ENCODE data around the gene PRR20G.
"Not testable (repeated sequence)": the region's sequence is repeated elsewhere in the genome, so short reads cannot be mapped to it uniquely, and the experiment has no call there.

Gene PRR20G

GRCh38 chr3:127304121-127304744 is 16.4 kb upstream of the PRR20G start:
- Histone ChIP-seq H3K27ac (no peak overlapping the region), H3K4me2 (no peak overlapping the region), H3K27me3 (no peaks in the 10 kb centered on the region), H3K9ac (no peak overlapping the region), H3K36me3 (no peaks in the 10 kb centered on the region), H3K9me3 (peaks cover 7% of the 10 kb centered on the region), H3K4me1 (0 out of 2 replicates have a peak, but pooled peaks cover 4% of the 10 kb centered on the region), H3K4me3 (no peak overlapping the region), H4K20me1 (no peaks in the 10 kb centered on the region)
- no peak for TF ChIP-seq Cebpa-rat (IDR thresholded peaks at IDR 0.05)

GRCh38 chr3:127299276-127299675 is 11.4 kb upstream of the PRR20G start:
- no peaks in the 10 kb centered on the region for H3K27me3 ChIP-seq

GRCh38 chr3:127296959-127297358 is 9.1 kb upstream of the PRR20G start:
- Histone ChIP-seq H3K27me3 (no peaks in the 10 kb centered on the region), H3K4me3 (no peak overlapping the region), H3K27ac (no peak overlapping the region), H3K4me2 (no peak overlapping the region), H3K4me1 (no peaks in the 10 kb centered on the region), H3K36me3 (no peaks in the 10 kb centered on the region), H3K9me3 (no peaks in the 10 kb centered on the region), H4K20me1 (no peaks in the 10 kb centered on the region), H3K9ac (no peak overlapping the region)
- no peak for TF ChIP-seq Cebpa-rat (IDR thresholded peaks at IDR 0.05)

More at GRCh38 chr3:127299276-127299675, 11.4 kb upstream of the PRR20G start:
- Histone ChIP-seq H3K36me3 (no peaks in the 10 kb centered on the region), H3K27ac (no peak overlapping the region), H3K9me3 (no peaks in the 10 kb centered on the region), H3K4me3 (no peak overlapping the region), H3K9ac (no peak overlapping the region), H3K4me1 (no peaks in the 10 kb centered on the region), H4K20me1 (no peaks in the 10 kb centered on the region), H3K4me2 (no peak overlapping the region)
- TF ChIP-seq Cebpa-rat (IDR thresholded peaks at IDR 0.05) = no peak

GRCh38 chr3:127296166-127296565 is 8.3 kb upstream of the PRR20G start:
- no peaks in the 10 kb centered on the region for H3K9me3 ChIP-seq
- no peak overlapping the region for H3K27ac ChIP-seq
- TF ChIP-seq Cebpa-rat (IDR thresholded peaks at IDR 0.05) = no peak
- H3K4me2 ChIP-seq = no peak overlapping the region
- H3K27me3 ChIP-seq = no peaks in the 10 kb centered on the region
- H4K20me1 ChIP-seq = no peaks in the 10 kb centered on the region
- no peaks in the 10 kb centered on the region for H3K4me1 ChIP-seq
- H3K9ac ChIP-seq = no peak overlapping the region
- H3K4me3 ChIP-seq = no peak overlapping the region
- H3K36me3 ChIP-seq = no peaks in the 10 kb centered on the region

GRCh38 chr3:127293650-127294049 is 5.8 kb upstream of the PRR20G start:
- H3K9me3 ChIP-seq, H3K4me3 ChIP-seq, H3K27ac ChIP-seq: not testable (repeated sequence)

GRCh38 chr3:127291611-127292010 is 3.8 kb upstream of the PRR20G start:
- no peaks in the 10 kb centered on the region for H3K27me3 ChIP-seq

More at GRCh38 chr3:127293650-127294049, 5.8 kb upstream of the PRR20G start:
- H4K20me1 ChIP-seq, H3K4me2 ChIP-seq, H3K36me3 ChIP-seq, H3K4me1 ChIP-seq, H3K9ac ChIP-seq, H3K27me3 ChIP-seq: not testable (repeated sequence)

GRCh38 chr3:127291114-127291513 is 3.3 kb upstream of the PRR20G start:
- H3K4me1 ChIP-seq = no peaks in the 10 kb centered on the region
- TF ChIP-seq Cebpa-rat (IDR thresholded peaks at IDR 0.05) = no peak
- peaks cover 4% of the 10 kb centered on the region; the same call in 1 of the 2 replicates for H3K9me3 ChIP-seq
- H3K9ac ChIP-seq = no peak overlapping the region
- no peaks in the 10 kb centered on the region for H3K36me3 ChIP-seq
- H3K27me3 ChIP-seq = no peaks in the 10 kb centered on the region
- no peak overlapping the region for H3K4me2 ChIP-seq
- H3K27ac ChIP-seq = no peak overlapping the region
- H3K4me3 ChIP-seq = no peak overlapping the region
- H4K20me1 ChIP-seq = no peaks in the 10 kb centered on the region

More at GRCh38 chr3:127291611-127292010, 3.8 kb upstream of the PRR20G start:
- Histone ChIP-seq H3K4me2 (no peak overlapping the region), H3K9me3 (peaks cover 4% of the 10 kb centered on the region; the same call in 1 of the 2 replicates), H3K4me1 (no peaks in the 10 kb centered on the region), H3K36me3 (no peaks in the 10 kb centered on the region), H3K4me3 (no peak overlapping the region), H3K9ac (no peak overlapping the region), H3K27ac (no peak overlapping the region), H4K20me1 (no peaks in the 10 kb centered on the region)
- TF ChIP-seq Cebpa-rat (IDR thresholded peaks at IDR 0.05) = no peak

- no peak for TF ChIP-seq Cebpa-rat (IDR thresholded peaks at IDR 0.05)
- no peak overlapping the region for H3K4me3 ChIP-seq
- H3K27ac ChIP-seq = no peak overlapping the region
- no peaks in the 10 kb centered on the region for H4K20me1 ChIP-seq
- H3K4me2 ChIP-seq = no peak overlapping the region
- H3K27me3 ChIP-seq = no peaks in the 10 kb centered on the region
- no peak overlapping the region for H3K9ac ChIP-seq
- H3K36me3 ChIP-seq = no peaks in the 10 kb centered on the region
- H3K4me1 ChIP-seq = no peaks in the 10 kb centered on the region
- peaks cover 4% of the 10 kb centered on the region; the same call in 1 of the 2 replicates for H3K9me3 ChIP-seq
These were observed 2.1 kb upstream of the PRR20G start for GRCh38 chr3:127289706-127290575.

- no peaks in the 10 kb centered on the region for H3K4me1 ChIP-seq
- H3K4me3 ChIP-seq = no peak overlapping the region
- H4K20me1 ChIP-seq = no peaks in the 10 kb centered on the region
- peaks cover 4% of the 10 kb centered on the region; the same call in 1 of the 2 replicates for H3K9me3 ChIP-seq
- no peak for TF ChIP-seq Cebpa-rat (IDR thresholded peaks at IDR 0.05)
- H3K4me2 ChIP-seq = no peak overlapping the region
- H3K27ac ChIP-seq = no peak overlapping the region
- no peaks in the 10 kb centered on the region for H3K36me3 ChIP-seq
- no peak overlapping the region for H3K9ac ChIP-seq
- no peaks in the 10 kb centered on the region for H3K27me3 ChIP-seq
These were observed 1.3 kb upstream of the PRR20G start for GRCh38 chr3:127288921-127289705.
